Tongue (tissue), 2 donors: ENCODE data around the gene MAPK1. TPM values are rescaled to one million over a fixed set of nuclear protein-coding genes. Genes with fewer than 3 reads are reported as not detected.
"Not testable (repeated sequence)": the region's sequence is repeated elsewhere in the genome, so short reads cannot be mapped to it uniquely, and the experiment has no call there.

Source experiments
- DNase-seq: peaks from one replicate; pipeline ENCODE4 v3.0.0-alpha.2; 2015
- total RNA-seq: library from RNA; depleted of rRNA; stranded (reverse); fragments of >200 nt; gene quantifications from one replicate; pipeline ENCODE4 v1.2.3, GENCODE V29; 2014

Gene MAPK1
- total RNA-seq, 1 donor from 2014 or later, result 88.3 TPM

GRCh38 chr22:21818487-21819182, 48.8 kb downstream of the MAPK1 start:
- no peak for DNase-seq

GRCh38 chr22:21817497-21817853, 50.0 kb downstream of the MAPK1 start:
- not testable (repeated sequence) for DNase-seq

GRCh38 chr22:21816787-21817496, 50.5 kb downstream of the MAPK1 start:
- peak; percentile 89 for DNase-seq

DNA sequence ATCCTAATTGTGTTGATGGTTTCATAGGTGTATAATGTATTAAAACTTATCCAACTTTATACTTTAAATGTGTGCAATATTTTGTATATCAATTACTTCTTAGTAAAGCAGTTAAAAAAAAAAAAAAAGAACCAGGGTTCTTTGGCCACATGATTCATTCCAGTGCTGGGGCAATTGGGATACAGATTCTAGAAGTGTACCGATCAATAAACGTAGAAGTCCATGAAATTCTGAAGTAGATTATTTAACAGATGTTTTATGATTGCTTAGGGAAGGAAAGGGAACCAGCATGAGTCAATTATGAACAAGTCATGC, 51.0 kb downstream of the MAPK1 start:
- DNase-seq, result no peak

DNA sequence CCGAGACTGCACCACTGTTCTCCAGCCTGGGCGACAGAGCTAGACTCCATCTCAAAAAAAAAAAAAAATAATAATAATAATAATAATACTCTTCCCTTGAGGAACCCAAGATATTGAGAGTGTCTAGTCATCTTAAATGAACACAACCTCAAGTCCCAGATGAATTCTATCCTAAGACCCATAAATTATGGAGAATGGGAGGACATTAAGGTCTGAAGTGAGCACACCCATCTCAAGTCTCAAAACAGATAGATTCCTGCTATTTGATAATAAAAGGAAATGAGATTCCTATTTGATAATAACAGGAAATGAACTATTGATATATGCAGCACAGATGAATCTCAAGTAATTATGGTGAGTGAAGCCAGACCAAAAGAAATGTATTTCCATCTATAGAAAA, 51.5 kb downstream of the MAPK1 start:
- no peak for DNase-seq

GRCh38 chr22:21815357-21815756, 52.1 kb downstream of the MAPK1 start:
- no peak for DNase-seq

GRCh38 chr22:21811982-21812381, 55.5 kb downstream of the MAPK1 start:
- DNase-seq, result no peak

DNA sequence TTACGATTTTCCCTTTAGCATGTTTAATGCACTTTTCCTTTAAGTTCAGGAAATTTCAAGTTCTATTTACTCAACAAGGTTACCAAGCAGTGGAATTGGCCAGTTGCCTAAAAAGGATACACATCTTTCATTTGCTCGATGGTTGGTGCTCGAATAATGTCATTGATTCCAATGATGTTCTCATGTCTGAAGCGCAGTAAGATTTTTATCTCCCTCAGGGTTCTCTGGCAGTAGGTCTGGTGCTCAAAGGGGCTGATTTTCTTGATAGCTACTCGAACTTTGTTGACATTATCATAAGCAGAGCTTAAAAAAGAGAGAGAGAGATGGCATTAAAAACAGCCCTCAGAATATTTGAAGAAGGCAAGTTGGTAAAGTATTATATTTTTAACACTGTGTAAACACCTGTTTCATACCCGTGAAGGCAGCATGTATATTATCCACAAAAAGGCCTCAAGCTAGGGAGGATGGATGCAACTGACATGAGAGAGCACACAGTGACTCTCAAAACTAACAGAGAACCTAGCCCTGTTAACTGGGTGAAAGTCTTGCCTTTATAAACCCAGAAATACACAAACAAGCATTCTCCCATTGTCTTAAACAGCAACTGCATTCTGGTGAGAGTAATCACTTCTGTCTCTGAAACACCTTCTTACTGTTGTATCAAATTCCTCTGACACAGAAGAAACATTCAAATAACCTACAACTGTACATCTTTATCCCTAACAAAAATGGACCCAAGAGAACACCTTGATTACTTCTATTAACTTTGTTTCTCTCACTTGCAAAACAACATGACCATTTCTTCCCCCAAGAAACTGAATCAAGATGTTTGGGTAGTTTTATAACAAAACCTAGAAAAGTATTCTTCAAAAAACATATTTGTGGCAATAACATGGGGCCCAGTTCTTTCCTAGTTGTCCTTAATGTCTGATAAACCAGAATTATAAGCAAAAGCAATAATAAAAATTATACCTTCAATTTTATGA, 59.6 kb downstream of the MAPK1 start:
- DNase-seq, result peak; percentile 77

GRCh38 chr22:21805325-21805724, 62.1 kb downstream of the MAPK1 start:
- DNase-seq, result not testable (repeated sequence)

DNA sequence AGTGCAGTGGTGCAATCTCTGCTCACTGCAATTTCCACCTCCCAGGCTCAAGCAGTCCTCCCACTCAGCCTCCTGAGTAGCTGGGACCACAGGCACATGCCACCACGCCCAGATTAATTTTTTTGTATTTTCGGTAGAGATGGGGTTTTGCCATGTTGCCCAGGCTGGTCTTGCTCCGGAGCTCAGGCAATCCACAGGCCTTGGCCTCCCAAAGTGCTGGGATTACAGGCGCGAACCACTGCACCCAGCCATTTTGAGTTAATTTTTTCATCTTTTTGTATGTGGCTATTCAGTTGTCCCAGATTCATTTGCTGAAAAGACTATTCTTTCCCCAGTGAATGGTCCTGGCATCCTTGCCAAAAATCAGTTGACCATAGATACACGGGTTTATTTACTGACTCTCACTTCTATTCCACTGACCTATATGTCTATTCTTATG, 63.6 kb downstream of the MAPK1 start:
- DNase-seq, result no peak

GRCh38 chr22:21802673-21803072, 64.8 kb downstream of the MAPK1 start:
- no peak for DNase-seq

DNA sequence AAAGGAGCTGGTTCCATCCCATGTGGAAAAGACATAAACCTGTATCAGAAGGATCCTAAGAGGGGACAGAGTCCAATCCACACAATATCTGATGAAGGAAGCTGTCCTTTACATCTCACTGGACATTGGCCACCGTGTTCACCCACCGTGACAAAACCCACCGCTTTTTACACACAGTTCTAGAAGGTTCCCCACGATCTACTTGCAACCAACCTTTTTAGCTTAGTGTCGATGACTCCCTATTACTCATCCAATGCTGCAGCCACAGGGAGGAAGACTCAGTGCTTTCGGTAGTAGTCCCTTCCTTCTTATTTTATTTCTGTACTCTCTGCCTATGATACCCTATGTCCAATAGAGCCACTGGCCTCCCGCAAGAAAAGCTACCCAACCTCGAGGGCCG, 65.4 kb downstream of the MAPK1 start:
- DNase-seq, result no peak

DNA sequence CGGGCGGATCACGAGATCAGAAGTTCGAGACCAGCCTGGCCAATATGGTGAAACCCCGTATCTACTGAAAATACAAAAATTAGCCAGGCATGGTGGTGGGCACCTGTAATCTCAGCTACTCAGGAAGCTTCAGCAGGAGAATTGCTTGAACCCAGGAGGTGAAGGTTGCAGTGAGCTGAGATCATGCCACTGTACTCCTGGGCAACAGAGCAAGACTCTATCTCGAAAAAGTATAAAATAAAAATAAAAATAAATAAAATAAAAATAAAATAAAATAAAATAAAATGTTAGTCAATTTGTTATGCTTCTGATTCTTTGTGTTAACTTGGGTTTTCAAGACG, 66.2 kb downstream of the MAPK1 start:
- not testable (repeated sequence) for DNase-seq

DNA sequence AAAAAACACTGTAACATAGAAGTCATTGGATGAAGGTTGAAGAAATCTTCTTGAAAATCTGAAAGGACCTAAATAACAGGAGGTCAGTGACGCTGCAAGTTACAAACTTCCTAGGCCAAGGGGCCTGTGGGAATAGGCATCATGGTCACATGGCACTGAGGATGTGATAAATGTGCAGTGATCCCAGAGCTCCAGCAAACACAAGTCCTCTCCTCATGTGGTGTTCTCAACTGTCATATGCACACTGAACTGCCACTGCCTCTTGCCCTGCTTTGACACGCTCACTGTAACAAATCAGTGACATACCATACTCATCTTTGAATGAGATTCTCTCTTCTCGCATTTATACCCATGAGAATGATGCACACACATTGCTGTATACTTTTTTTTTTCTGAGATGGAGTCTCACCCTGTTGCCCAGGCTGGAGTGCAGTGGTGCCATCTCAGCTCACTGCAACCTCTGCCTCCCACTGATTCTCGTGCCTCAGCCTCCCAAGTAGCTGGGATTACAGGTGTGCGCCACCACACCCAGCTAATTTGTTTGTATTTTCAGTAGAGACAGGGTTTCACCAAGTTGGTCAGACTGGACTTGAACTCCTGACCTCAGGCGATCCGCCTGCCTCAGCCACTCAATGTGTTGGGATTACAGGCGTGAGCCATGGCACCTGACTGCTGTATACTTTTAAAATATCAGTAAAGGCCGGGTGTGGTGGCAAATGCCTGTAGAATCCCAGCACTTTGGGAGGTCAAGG, 66.7 kb downstream of the MAPK1 start:
- no peak for DNase-seq

DNA sequence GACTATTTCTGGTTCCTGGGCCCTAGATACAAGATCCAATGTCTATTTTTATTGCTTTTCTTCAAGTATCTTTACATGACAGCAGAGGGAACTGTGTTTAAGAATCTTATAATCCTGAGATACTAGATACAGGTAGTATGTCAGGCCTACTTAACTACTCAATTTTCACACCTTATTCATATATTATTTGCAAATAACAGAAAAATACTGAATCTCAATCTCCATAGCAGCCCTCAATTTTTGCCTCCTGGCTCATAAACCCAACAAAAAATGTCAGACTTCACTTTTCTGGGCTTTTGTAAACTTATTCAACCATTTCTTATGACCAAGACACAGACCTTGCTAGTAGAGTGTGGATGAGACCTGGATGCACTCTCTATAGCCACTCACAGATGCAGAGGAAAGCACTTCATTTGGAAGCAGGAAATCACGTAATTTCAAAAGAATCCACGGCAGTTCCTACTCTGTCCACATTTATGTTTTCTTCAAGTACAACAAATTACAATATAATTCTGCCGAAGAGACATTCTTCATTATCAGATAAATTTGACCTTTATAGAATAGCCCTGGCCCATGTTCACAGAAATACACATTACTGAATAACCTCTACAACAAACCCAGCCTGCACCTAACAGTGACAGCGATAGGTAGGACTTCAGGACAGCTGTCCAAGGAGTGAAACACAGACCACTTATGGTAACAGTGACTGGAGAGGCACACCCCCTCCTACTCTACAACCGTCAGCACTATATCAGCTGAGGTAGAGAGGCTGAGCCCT, 69.8 kb downstream of the MAPK1 start:
- DNase-seq, result no peak

DNA sequence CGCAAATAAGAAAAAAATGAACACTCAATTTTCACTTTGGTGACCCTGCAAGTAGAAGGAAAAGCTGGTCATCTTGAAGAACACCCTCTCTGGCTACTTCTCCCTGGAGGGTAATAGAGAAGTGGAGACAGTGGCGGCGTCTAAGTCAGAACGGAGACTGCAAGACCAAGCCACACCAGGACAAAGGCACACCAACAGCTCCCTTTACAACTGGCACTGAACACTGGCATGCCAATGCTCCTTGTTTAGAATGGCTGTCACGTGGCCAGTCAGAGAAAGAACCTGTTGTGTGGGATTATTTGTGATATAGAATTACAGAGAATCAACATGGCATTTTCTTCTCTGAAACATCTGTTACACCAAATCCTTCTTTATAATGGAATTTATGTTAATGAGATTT, 70.6 kb downstream of the MAPK1 start:
- peak; percentile 89 for DNase-seq

GRCh38 chr22:21796231-21796630, 71.2 kb downstream of the MAPK1 start:
- no peak for DNase-seq

GRCh38 chr22:21793716-21794115, 73.7 kb downstream of the MAPK1 start:
- not testable (repeated sequence) for DNase-seq

DNA sequence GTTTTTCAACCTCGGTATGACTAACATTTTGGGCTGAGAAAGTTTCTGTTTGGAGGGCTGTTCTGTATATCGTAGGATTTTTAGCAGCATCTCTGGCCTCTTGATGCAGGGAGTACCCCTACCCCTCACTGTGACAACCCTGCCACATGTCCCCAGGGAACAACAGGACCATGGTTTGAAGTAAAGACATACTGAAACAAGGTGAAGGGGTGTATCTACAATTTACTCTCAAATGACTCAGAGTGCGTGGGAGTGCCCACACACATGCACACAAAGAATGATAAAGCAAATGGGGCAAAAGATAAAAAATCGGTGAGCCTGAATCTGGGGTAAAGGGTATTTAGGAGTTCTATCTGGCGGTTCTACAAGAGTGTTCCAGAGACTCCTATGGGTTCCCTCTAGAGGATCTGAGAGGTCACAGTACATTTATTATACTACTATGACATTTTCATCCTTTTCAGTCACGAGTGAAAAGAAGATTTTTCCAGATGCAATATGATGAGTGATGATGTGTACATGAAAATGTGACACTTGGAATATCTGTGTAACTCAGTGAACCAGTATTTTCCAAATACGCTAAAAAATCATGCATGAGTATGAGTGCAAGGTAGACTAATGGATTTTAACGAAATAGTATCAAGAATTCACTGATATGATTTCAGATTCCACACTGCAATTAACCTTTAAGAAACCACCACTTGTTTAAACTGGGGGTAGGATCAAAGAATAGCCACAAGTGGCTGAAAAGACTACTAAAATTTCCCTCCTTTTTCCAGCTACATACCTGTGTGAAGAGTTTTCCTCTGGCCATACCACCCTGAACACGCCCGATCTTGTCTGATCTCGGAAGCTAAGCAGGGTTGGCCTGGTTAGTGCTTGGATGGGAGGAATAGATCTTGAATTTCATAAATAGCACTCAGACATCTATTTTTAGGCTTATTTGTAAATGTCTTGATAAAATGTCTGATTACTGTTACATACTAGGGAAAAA, 75.5 kb downstream of the MAPK1 start:
- DNase-seq, result no peak
